GM18502 (cell line): Measurements from ENCODE around the gene STX8.
"Not testable (repeated sequence)": the region's sequence is repeated elsewhere in the genome, so short reads cannot be mapped to it uniquely, and the experiment has no call there.

Source experiments
- ATAC-seq: cut with Tn5 transposase; IDR thresholded peaks from one replicate; pipeline ENCODE4 v1.9.1; 2021; ENCODE audit warnings: mild to moderate bottlenecking; ENCODE audit not compliant: unreplicated experiment, poor library complexity

Gene STX8

GRCh38 chr17:9451934-9452333, 123.7 kb downstream of the STX8 start:
- ATAC-seq = no peak

- not testable (repeated sequence) for ATAC-seq
Measured at GRCh38 chr17:9447298-9447697, 128.3 kb downstream of the STX8 start.

- no peak for ATAC-seq
Measured at GRCh38 chr17:9446528-9446927, 129.1 kb downstream of the STX8 start.

GRCh38 chr17:9445424-9445823, 130.2 kb downstream of the STX8 start:
- no peak for ATAC-seq

- ATAC-seq = no peak
Measured at GRCh38 chr17:9444687-9445086, 130.9 kb downstream of the STX8 start.

- no peak for ATAC-seq
Measured at GRCh38 chr17:9443811-9444210, 131.8 kb downstream of the STX8 start.

GRCh38 chr17:9439851-9440250, 135.8 kb downstream of the STX8 start:
- no peak for ATAC-seq

- ATAC-seq = no peak
Measured at GRCh38 chr17:9436630-9437029, 139.0 kb downstream of the STX8 start.

GRCh38 chr17:9435165-9435564, 140.5 kb downstream of the STX8 start:
- ATAC-seq = no peak

- no peak for ATAC-seq
Measured at GRCh38 chr17:9434642-9435057, 141.0 kb downstream of the STX8 start.

- ATAC-seq = peak; percentile 31
Measured at GRCh38 chr17:9432934-9433421, 142.6 kb downstream of the STX8 start.

- peak; percentile 65 for ATAC-seq
Measured at GRCh38 chr17:9432134-9432885, 143.3 kb downstream of the STX8 start.

- ATAC-seq = no peak
Measured at GRCh38 chr17:9431620-9432019, 144.0 kb downstream of the STX8 start.

- no peak for ATAC-seq
Measured at GRCh38 chr17:9427465-9428315, 147.9 kb downstream of the STX8 start.

- no peak for ATAC-seq
Measured at GRCh38 chr17:9424071-9424640, 151.5 kb downstream of the STX8 start.

- no peak for ATAC-seq
Measured at GRCh38 chr17:9421525-9421924, 154.1 kb downstream of the STX8 start.

GRCh38 chr17:9419932-9420453, 155.6 kb downstream of the STX8 start:
- ATAC-seq = no peak

- peak; percentile 99 for ATAC-seq
Measured at GRCh38 chr17:9414471-9414870, 161.1 kb downstream of the STX8 start.

GRCh38 chr17:9410737-9411136, 164.9 kb downstream of the STX8 start:
- ATAC-seq = no peak

GRCh38 chr17:9410301-9410700, 165.3 kb downstream of the STX8 start:
- ATAC-seq = no peak

GRCh38 chr17:9409878-9410277, 165.7 kb downstream of the STX8 start:
- ATAC-seq = no peak
